A549 (cell line): ENCODE results near the gene LSP1. TPM values are rescaled to one million over a fixed set of nuclear protein-coding genes. Genes with fewer than 3 reads are reported as not detected.

Experiments
- ATAC-seq, 2 experiments: fragments of 200-7000 bp in 1 of 2; fragments of >200 bp in 1 of 2; cut with Nextera tagmentation in 1 of 2; cut with Tn5 transposase in 1 of 2; 3 replicates each; pipeline versions ENCODE4 v1.8.0 to v1.9.1; 2018 to 2020; ENCODE audit warnings: mild to moderate bottlenecking in 1 of 2, moderate library complexity in 1 of 2
- CTCF ChIA-PET: fragments of 300-600 bp; sonication (Branson Sonifier 250); formaldehyde crosslinking; extraction: SDS; loops from one replicate; lab custom pipeline; 2021; ENCODE audit warnings: antibody characterized with exemption, inconsistent platforms; lab: Yijun Ruan, JAX
- POLR2A ChIA-PET: fragments of 350-600 bp; formaldehyde crosslinking; extraction: SDS; loops from one replicate; lab custom pipeline; 2021; ENCODE audit warnings: antibody characterized with exemption, inconsistent platforms; lab: Yijun Ruan, JAX
- DNase-seq, 2 experiments: peaks; one replicate each; pipeline versions ENCODE4 v3.0.0 to v3.0.0-alpha.2; 2011 to 2016; ENCODE audit warnings: low read depth in 1 of 2, low spot score in 1 of 2
- FAIRE-seq: peaks from 2 replicates; lab custom pipeline; 2011; peaks lifted over from hg19 to GRCh38; lab: Jason Lieb, UNC
- H3K27ac ChIP-seq, 2 experiments: fragments of >200 bp; sonication (Bioruptor Twin); formaldehyde crosslinking; 3 replicates each; pipeline ENCODE4 v1.5.1; 2016 to 2017
- H3K4me1 ChIP-seq: fragments of >200 bp; sonication (Bioruptor Twin); formaldehyde crosslinking; 3 replicates; pipeline ENCODE4 v1.6.1; 2016
- H3K4me2 ChIP-seq: fragments of >200 bp; sonication (Bioruptor Twin); formaldehyde crosslinking; 3 replicates; pipeline ENCODE4 v1.6.1; 2016
- H3K4me3 ChIP-seq: fragments of >200 bp; sonication (Bioruptor Twin); formaldehyde crosslinking; 3 replicates; pipeline ENCODE4 v1.5.1; 2016
- H3K9me3 ChIP-seq: fragments of >200 bp; sonication (Bioruptor Twin); formaldehyde crosslinking; 3 replicates; pipeline ENCODE4 v1.6.1; 2016
- EHF ChIP-seq: fragments of 250-450 bp; sonication (Bioruptor Pico); IDR thresholded peaks from 2 replicates; pipeline ENCODE4 v1.5.0; 2020; ENCODE audit warnings: mild to moderate bottlenecking
- EHMT2 ChIP-seq: fragments of 200-600 bp; sonication (generic); IDR thresholded peaks from 2 replicates; pipeline ENCODE4 v1.6.1; 2016; ENCODE audit warnings: antibody characterized with exemption, low read depth, mild to moderate bottlenecking, moderate library complexity
- FOSB ChIP-seq: fragments of 250-450 bp; sonication (Bioruptor Pico); IDR thresholded peaks from 2 replicates; pipeline ENCODE4 v1.5.0; 2020; ENCODE audit warnings: mild to moderate bottlenecking, moderate library complexity
- FOXS1 ChIP-seq: fragments of 250-450 bp; sonication (Bioruptor Pico); IDR thresholded peaks from 2 replicates; pipeline ENCODE4 v1.5.0; 2020; ENCODE audit warnings: mild to moderate bottlenecking, moderate library complexity
- GATA3 ChIP-seq: IDR thresholded peaks from 2 replicates; pipeline ENCODE4 v1.6.1; 2012; ENCODE audit warnings: borderline replicate concordance
- HDAC2 ChIP-seq: fragments of 200-600 bp; sonication (generic); IDR thresholded peaks from 2 replicates; pipeline ENCODE4 v1.6.1; 2016
- KDM5A ChIP-seq: fragments of 200-600 bp; sonication (generic); IDR thresholded peaks from 2 replicates; pipeline ENCODE4 v1.6.1; 2016; ENCODE audit warnings: antibody characterized with exemption, mild to moderate bottlenecking
- RCOR1 ChIP-seq: fragments of 150-350 bp; IDR thresholded peaks from 2 replicates; pipeline ENCODE4 v1.6.1; 2014; ENCODE audit warnings: antibody characterized with exemption, low read length, low read depth
- RNF2 ChIP-seq: fragments of 200-600 bp; sonication (generic); IDR thresholded peaks from 2 replicates; pipeline ENCODE4 v1.6.1; 2016; ENCODE audit warnings: low read depth, mild to moderate bottlenecking, antibody characterized with exemption, moderate library complexity, borderline replicate concordance
- TP53 ChIP-seq: fragments of 250-450 bp; sonication (Bioruptor Pico); IDR thresholded peaks from 2 replicates; pipeline ENCODE4 v1.5.0; 2021; ENCODE audit warnings: mild to moderate bottlenecking, moderate library complexity
- ZC3H11A ChIP-seq: fragments of 450-650 bp; IDR thresholded peaks from 2 replicates; pipeline ENCODE4 v1.6.1; 2014; ENCODE audit warnings: antibody characterized with exemption, mild to moderate bottlenecking
- ZFP36 ChIP-seq: fragments of 450-650 bp; IDR thresholded peaks from 2 replicates; pipeline ENCODE4 v1.6.1; 2014; ENCODE audit warnings: borderline replicate concordance; ENCODE audit not compliant: partially characterized antibody
- WGBS: methylation state at CpG from one replicate; pipeline ENCODE4 v1.1.6; 2017; ENCODE audit errors: missing lambda C conversion rate; 5-methylcytosine and 5-hydroxymethylcytosine counted together
- polyA plus RNA-seq, 4 experiments: library from polyadenylated mRNA; depleted of rRNA in 3 of 4; stranded (reverse); fragments of >200 nt; fragmentation: RNase III in 1 of 4; extraction: RNeasy Plus Mini Kit Qiagen cat#74134 plus additional on column Dnase treatment in 1 of 4; gene quantifications; 2 replicates in 3 of 4; 3 replicates in 1 of 4; pipeline ENCODE4 v1.2.3, GENCODE V29; 2011 to 2017
- TF ChIP-seq, protein P1 (sequence below): fragments of >200 bp; sonication (Bioruptor Twin); formaldehyde crosslinking; IDR thresholded peaks from 3 replicates; pipeline ENCODE4 v1.5.1; 2016
- TF ChIP-seq, protein P2 (sequence below): IDR thresholded peaks from 2 replicates; pipeline ENCODE4 v1.6.1; 2012; ENCODE audit warnings: low read depth, borderline replicate concordance

LSP1 gene
- polyA plus RNA-seq, 2 of the 4 experiments (the other 2 are of a cell fraction), result 0.67 to 3.5 TPM

DNA sequence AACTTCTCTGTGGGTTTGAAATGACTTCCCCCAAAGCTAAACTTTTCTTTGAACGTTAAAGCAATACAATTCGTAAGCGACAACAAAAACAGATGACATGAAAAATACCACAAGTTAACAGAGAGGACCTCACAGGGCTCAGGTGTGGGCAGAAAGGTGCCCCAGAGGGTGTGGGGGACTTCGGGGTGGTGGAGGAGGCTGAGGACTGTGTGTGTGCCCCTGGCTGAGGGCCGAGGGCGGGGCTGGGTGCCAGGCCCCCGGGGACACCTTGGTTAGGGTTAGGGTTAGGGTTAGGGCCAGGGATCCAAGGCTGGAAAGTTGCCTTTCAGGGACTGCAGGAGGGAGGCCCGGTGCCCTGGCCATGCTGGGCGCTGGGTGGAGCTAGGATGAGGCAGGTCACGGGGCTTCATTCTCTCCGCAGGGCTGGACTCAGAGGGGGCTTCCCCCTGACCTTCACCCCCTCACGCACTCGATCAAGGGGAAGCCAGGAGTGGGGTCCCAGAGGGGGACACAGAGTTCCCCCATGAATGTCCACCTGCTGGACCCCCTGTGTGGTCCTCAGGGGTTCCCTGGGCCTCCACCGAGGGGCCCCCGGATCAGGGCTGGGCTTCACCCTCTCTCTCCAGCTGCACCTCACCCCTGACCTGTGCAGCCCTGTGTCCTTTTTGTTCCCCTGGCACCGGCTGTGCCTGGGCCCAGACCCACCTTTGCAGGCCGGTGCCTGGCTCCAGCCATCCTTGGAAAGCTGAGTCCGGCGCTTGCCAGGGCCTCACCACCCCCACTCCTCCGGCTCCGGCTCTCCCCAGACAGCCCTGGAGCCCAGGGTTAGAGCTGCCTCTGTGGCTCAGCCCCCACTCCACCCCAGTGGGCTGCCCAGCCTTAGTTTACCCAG, 7.1 kb upstream of the LSP1 start:
- peaks cover 7% of the 10 kb centered on the region for H3K4me1 ChIP-seq
- DNase-seq (no peak), FAIRE-seq (no peak), ATAC-seq (no peak)
- no peak overlapping the region for H3K27ac ChIP-seq
- ChIA-PET CTCF (interaction anchor here (0.8 to 14.5 kb wide), 12 partner anchors 11 to 311 kb away, joined by 3 to 174 read pairs (median 18); partner anchors contain the start of genes SYT8 and TNNI2), POLR2A (no interaction called here)
- no peak overlapping the region for H3K4me2 ChIP-seq
- H3K9me3 ChIP-seq, result no peaks in the 10 kb centered on the region
- no peak overlapping the region for H3K4me3 ChIP-seq
- no peak for TF ChIP-seq RCOR1
- no peak for TF ChIP-seq EHMT2
- 68% methylated on average over 20 of the region's 21 CpGs for WGBS

DNA sequence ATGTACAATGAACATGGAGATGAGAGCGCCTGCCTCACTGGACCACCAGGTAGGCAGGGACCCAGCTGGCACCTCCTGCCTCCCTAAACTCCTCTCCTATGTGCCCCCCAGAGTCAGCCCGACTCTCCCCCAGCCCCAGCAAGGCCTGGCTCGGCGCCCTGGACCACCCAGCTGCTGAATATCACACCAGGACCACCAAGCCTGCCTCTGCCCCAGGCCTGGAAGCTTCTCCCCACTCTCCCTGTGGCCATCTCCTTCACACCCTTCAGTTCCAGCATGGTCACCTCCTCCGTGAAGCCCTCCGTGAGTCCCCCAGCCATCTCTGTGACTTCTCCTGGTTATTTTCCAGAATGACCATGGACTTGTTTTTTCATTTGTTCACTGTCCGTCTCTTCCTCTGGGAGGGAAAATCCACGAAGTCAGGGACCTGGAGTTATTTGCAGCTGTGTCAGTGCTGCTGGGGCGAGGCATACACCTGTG, 6.4 kb upstream of the LSP1 start:
- Histone ChIP-seq H3K27ac (no peak overlapping the region), H3K4me1 (peaks cover 7% of the 10 kb centered on the region), H3K4me3 (no peak overlapping the region), H3K9me3 (no peaks in the 10 kb centered on the region), H3K4me2 (no peak overlapping the region)
- TF ChIP-seq ZFP36, result peak; percentile 79
- no peak for TF ChIP-seq RNF2
- FAIRE-seq, result no peak
- DNase-seq, result no peak
- 62% methylated on average over 9 of the region's 9 CpGs for WGBS
- ChIA-PET POLR2A (no interaction called here), CTCF (interaction anchor here (0.8 to 14.5 kb wide), 15 partner anchors 11 to 310 kb away, joined by 3 to 174 read pairs (median 15); partner anchors contain the start of genes SYT8 and TNNI2)
- no peak for ATAC-seq

DNA sequence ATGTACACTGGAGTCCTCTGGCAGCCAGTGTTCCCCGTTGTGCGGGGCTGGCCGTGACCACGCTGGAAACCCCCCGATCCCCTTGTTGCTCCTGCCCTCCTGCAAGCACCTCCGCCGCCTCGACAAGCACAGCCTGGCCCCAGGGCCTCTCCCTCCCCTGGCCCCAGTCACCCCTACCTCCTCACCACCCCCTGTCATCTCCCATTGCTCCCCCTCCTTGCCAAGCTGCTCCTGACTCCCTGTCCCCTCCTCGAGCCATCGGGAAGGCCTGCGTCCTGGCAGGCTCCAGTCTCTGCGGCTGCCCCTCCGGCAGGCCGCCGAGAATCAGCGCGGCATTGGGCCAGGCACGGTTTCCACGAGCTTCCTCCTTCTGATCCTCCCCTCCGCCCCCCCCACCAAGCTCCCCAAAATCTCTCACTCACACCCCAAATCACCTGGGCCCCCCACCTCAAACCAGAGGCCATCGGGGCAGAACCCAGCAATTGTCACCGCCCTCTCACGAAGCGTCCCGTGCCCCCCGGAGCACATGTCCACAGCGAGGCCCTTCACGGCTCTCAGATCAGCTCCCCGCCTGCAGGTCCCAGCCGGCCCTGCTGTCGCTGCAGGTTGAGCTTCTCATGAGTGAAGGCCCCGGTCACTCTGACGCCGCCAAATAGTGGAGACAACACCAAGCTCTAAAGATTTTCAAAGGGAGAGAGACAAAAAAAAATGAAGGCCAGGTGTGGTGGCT, 5.7 kb upstream of the LSP1 start:
- ChIA-PET CTCF (interaction anchor here (0.6 to 14.5 kb wide), 22 partner anchors 10 to 327 kb away, joined by 3 to 174 read pairs (median 6); partner anchors contain the start of genes SYT8 and TNNI2), POLR2A (no interaction called here)
- Histone ChIP-seq H3K27ac (no peak overlapping the region), H3K4me1 (peaks cover 7% of the 10 kb centered on the region), H3K4me3 (no peak overlapping the region), H3K4me2 (no peak overlapping the region), H3K9me3 (no peaks in the 10 kb centered on the region)
- FAIRE-seq (no peak), DNase-seq (no peak), ATAC-seq (no peak)
- 92% methylated on average over 22 of the region's 34 CpGs for WGBS
- TF ChIP-seq, protein P1, sequence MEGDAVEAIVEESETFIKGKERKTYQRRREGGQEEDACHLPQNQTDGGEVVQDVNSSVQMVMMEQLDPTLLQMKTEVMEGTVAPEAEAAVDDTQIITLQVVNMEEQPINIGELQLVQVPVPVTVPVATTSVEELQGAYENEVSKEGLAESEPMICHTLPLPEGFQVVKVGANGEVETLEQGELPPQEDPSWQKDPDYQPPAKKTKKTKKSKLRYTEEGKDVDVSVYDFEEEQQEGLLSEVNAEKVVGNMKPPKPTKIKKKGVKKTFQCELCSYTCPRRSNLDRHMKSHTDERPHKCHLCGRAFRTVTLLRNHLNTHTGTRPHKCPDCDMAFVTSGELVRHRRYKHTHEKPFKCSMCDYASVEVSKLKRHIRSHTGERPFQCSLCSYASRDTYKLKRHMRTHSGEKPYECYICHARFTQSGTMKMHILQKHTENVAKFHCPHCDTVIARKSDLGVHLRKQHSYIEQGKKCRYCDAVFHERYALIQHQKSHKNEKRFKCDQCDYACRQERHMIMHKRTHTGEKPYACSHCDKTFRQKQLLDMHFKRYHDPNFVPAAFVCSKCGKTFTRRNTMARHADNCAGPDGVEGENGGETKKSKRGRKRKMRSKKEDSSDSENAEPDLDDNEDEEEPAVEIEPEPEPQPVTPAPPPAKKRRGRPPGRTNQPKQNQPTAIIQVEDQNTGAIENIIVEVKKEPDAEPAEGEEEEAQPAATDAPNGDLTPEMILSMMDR, result no peak
- TF ChIP-seq EHF, result no peak
- no peak for TF ChIP-seq HDAC2
- no peak for TF ChIP-seq FOSB (CRISPR knock-in tag)
- TF ChIP-seq, protein P2, sequence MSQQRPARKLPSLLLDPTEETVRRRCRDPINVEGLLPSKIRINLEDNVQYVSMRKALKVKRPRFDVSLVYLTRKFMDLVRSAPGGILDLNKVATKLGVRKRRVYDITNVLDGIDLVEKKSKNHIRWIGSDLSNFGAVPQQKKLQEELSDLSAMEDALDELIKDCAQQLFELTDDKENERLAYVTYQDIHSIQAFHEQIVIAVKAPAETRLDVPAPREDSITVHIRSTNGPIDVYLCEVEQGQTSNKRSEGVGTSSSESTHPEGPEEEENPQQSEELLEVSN, result no peak
- TF ChIP-seq FOXS1 (CRISPR knock-in tag), result no peak
- TF ChIP-seq TP53 (CRISPR knock-in tag), result no peak
- no peak for TF ChIP-seq KDM5A
- no peak for TF ChIP-seq GATA3
- TF ChIP-seq ZC3H11A, result no peak
